GM06990 (cell line): ENCODE data around the gene BRD4.

Source experiments
- DNase-seq: peaks from one replicate; pipeline ENCODE4 v3.0.0-alpha.2; 2011; ENCODE audit not compliant: insufficient read length; ENCODE audit errors: extremely low read depth
- H3K27me3 ChIP-seq: replicated peaks from 2 replicates; pipeline ENCODE4 v1.6.0; 2011; ENCODE audit warnings: low read length; ENCODE audit not compliant: control insufficient read depth, insufficient read depth
- H3K36me3 ChIP-seq: 2 replicates; pipeline ENCODE4 v1.5.1; 2011; ENCODE audit warnings: low read length; ENCODE audit not compliant: control insufficient read depth, insufficient read depth
- H3K4me3 ChIP-seq: replicated peaks from 2 replicates; pipeline ENCODE4 v1.5.1; 2011; ENCODE audit warnings: low read depth, mild to moderate bottlenecking, control low read depth, low read length
- CTCF ChIP-seq: IDR thresholded peaks from 2 replicates; pipeline ENCODE4 v1.5.1; 2011; ENCODE audit warnings: low read length, control low read depth, mild to moderate bottlenecking, inconsistent platforms; ENCODE audit not compliant: insufficient read depth, poor library complexity, severe bottlenecking

Gene BRD4

DNA sequence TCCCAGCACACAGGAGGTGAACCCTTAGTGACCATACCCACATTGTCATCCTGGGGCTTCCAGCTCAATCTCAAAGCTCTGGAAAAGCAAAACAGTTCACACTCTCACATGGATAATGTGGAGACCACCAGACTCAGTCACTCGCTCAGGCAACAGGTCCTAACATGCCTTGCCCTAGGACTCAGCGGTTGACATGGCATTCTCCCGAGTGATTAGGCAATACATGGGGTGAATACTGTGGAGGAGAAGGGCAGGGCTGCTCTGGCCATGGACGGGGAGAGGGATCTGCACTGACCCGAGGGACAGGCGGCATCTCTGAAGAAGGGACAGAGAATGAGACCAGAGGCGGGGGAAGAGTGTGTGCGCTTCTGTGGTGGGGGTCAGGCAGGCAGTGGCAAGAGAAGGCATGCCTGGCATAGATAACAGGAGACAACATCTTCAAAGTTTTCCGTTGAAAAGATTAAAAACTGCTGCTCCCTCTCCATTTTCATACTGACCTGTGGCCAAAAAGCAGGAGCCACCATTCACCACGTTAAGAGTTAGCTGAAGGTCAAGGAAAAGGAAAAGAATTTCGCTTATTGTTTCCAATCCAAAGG is 55.6 kb downstream of the BRD4 start:
- Histone ChIP-seq H3K4me3 (no peak overlapping the region), H3K36me3 (peaks cover 13% of the 10 kb centered on the region), H3K27me3 (no peaks in the 10 kb centered on the region)
- no peak for DNase-seq
- no peak for TF ChIP-seq CTCF

GRCh38 chr19:15274477-15274876 is 57.9 kb downstream of the BRD4 start:
- no peak for TF ChIP-seq CTCF
- no peaks in the 10 kb centered on the region for H3K27me3 ChIP-seq
- no peak overlapping the region for H3K4me3 ChIP-seq
- DNase-seq = no peak
- H3K36me3 ChIP-seq = peaks cover 31% of the 10 kb centered on the region

GRCh38 chr19:15269806-15270205 is 62.5 kb downstream of the BRD4 start:
- H3K4me3 ChIP-seq = no peak overlapping the region

GRCh38 chr19:15268928-15269253 is 63.4 kb downstream of the BRD4 start:
- no peak overlapping the region for H3K4me3 ChIP-seq
- TF ChIP-seq CTCF = no peak
- no peak for DNase-seq
- H3K36me3 ChIP-seq = peaks cover 57% of the 10 kb centered on the region
- no peaks in the 10 kb centered on the region for H3K27me3 ChIP-seq

More at GRCh38 chr19:15269806-15270205, 62.5 kb downstream of the BRD4 start:
- Histone ChIP-seq H3K36me3 (peaks cover 50% of the 10 kb centered on the region), H3K27me3 (no peaks in the 10 kb centered on the region)
- DNase-seq = no peak
- no peak for TF ChIP-seq CTCF

DNA sequence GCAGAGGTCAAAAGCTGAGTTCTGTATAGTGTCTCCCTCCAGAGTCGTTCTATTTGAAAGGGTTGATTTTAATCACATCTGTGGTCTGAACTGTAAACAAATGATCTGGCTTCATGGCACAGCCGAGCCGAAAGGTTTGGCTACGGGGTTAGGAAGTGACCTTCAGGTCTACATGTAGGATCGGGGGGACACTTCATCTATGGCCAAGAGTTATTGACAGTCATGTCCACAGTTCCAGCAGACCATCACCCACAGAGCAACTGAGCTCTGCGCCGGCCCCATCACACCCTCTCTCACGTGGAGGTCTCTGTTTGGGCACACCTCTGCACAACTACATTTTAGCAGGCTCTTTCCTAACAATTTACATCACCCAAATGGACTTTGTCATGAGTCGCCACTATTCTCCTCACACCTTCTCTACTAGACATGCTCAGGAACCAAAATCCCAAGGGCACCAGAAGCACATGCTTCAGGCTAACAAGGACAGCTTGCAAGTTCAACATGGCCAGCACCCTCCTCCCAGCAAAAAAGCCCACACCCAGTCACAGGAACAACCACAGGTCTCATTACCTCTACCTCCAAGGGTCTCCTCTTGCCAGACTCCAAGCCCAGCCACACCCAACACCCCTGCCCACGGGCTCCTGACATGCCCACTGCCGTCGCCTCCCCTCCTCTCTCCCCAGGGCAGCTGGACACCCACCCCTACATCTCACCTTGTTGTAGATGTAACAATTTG is 64.0 kb downstream of the BRD4 start:
- no peak for DNase-seq
- H3K27me3 ChIP-seq = no peaks in the 10 kb centered on the region
- peaks cover 62% of the 10 kb centered on the region for H3K36me3 ChIP-seq
- H3K4me3 ChIP-seq = no peak overlapping the region
- no peak for TF ChIP-seq CTCF

GRCh38 chr19:15266683-15267082 is 65.7 kb downstream of the BRD4 start:
- no peak for TF ChIP-seq CTCF
- Histone ChIP-seq H3K36me3 (peaks cover 61% of the 10 kb centered on the region), H3K27me3 (no peaks in the 10 kb centered on the region), H3K4me3 (no peak overlapping the region)
- DNase-seq = no peak
